OCI-LY3 (cell line): Measurements from ENCODE around the gene RREB1.
"Not testable (repeated sequence)": the region's sequence is repeated elsewhere in the genome, so short reads cannot be mapped to it uniquely, and the experiment has no call there.

Experiments
- H2AFZ ChIP-seq: fragments of 200-600, 300-600 bp; shearing (Covaris generic); 2 replicates; pipeline ENCODE4 v1.6.0; 2014; ENCODE audit warnings: antibody characterized with exemption, low read depth, low read length
- H3K27ac ChIP-seq: fragments of 200-600, 300-600 bp; sonication (generic); 2 replicates; pipeline ENCODE4 v1.5.1; 2014; ENCODE audit warnings: mild to moderate bottlenecking, low read length, moderate library complexity, mixed read lengths
- H3K27me3 ChIP-seq: fragments of 200-600, 300-600 bp; sonication (generic); 2 replicates; pipeline ENCODE4 v1.6.1; 2014; ENCODE audit warnings: low read depth, low read length, mixed read lengths
- H3K36me3 ChIP-seq: fragments of 200-600, 300-600 bp; sonication (generic); replicated peaks from 2 replicates; pipeline ENCODE3; 2014; ENCODE audit warnings: low read depth, low read length, mixed read lengths
- H3K4me1 ChIP-seq: fragments of 300-600, 200-600 bp; sonication (generic); 2 replicates; pipeline ENCODE4 v1.6.1; 2014; ENCODE audit warnings: low read length, mixed read lengths
- H3K4me2 ChIP-seq: fragments of 200-600, 300-600 bp; sonication (generic); 2 replicates; pipeline ENCODE4 v1.6.1; 2014; ENCODE audit warnings: low read length, mixed read lengths
- H3K4me3 ChIP-seq: fragments of 300-600, 200-600 bp; sonication (generic); 2 replicates; pipeline ENCODE4 v1.5.1; 2014; ENCODE audit warnings: antibody characterized with exemption, mild to moderate bottlenecking, low read length, moderate library complexity
- H3K79me2 ChIP-seq: fragments of 300-600, 200-600 bp; shearing (Covaris generic); 2 replicates; pipeline ENCODE4 v1.6.1; 2014; ENCODE audit warnings: mild to moderate bottlenecking, low read length, mixed read lengths
- H3K9ac ChIP-seq: fragments of 300-600, 200-600 bp; shearing (Covaris generic); 2 replicates; pipeline ENCODE4 v1.6.0; 2014; ENCODE audit warnings: mild to moderate bottlenecking, low read length, moderate library complexity
- H3K9me3 ChIP-seq: fragments of 200-600, 300-600 bp; shearing (Covaris generic); 2 replicates; pipeline ENCODE4 v1.6.1; 2014; ENCODE audit warnings: low read length, mixed read lengths; ENCODE audit not compliant: insufficient read depth
- H4K20me1 ChIP-seq: fragments of 200-600, 300-600 bp; sonication (generic); 2 replicates; pipeline ENCODE4 v1.6.1; 2016; ENCODE audit warnings: low read length, mixed read lengths; ENCODE audit not compliant: insufficient read depth
- EZH2phosphoT487 ChIP-seq: fragments of 200-600 bp; shearing (Covaris generic); IDR thresholded peaks from 2 replicates; pipeline ENCODE4 v1.6.1; 2018; ENCODE audit warnings: antibody characterized with exemption, mixed run types, low read depth
- TF ChIP-seq, protein P1 (sequence below): fragments of 200-600, 300-600 bp; sonication (generic); IDR thresholded peaks from 2 replicates; pipeline ENCODE4 v1.5.1; 2014; ENCODE audit warnings: antibody characterized with exemption, low read length, low read depth

RREB1 gene

DNA sequence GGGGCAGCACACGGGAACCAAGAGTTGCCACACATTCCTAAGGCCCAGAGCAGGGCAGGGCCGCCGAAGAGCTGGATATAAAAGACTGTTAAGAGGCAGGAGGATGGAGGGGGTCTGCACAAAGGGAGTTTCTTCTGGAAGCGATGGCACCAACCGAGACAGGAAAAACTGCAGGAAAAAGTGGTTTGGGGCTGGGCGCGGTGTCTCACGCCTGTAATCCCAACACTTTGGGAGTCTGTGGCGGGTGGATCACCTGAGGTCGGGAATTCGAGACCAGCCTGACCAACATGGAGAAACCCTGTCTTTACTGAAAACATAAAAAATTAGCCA, 163.4 kb downstream of the RREB1 start:
- Histone ChIP-seq H4K20me1 (no peaks in the 10 kb centered on the region), H3K27ac (no peak overlapping the region), H2AFZ (no peak overlapping the region), H3K4me1 (peaks cover 5% of the 10 kb centered on the region), H3K79me2 (no peaks in the 10 kb centered on the region), H3K27me3 (no peaks in the 10 kb centered on the region), H3K9me3 (no peaks in the 10 kb centered on the region), H3K9ac (no peak overlapping the region), H3K4me3 (no peak overlapping the region), H3K36me3 (no peaks in the 10 kb centered on the region), H3K4me2 (no peak overlapping the region)
- TF ChIP-seq EZH2phosphoT487, result no peak
- TF ChIP-seq, protein P1, sequence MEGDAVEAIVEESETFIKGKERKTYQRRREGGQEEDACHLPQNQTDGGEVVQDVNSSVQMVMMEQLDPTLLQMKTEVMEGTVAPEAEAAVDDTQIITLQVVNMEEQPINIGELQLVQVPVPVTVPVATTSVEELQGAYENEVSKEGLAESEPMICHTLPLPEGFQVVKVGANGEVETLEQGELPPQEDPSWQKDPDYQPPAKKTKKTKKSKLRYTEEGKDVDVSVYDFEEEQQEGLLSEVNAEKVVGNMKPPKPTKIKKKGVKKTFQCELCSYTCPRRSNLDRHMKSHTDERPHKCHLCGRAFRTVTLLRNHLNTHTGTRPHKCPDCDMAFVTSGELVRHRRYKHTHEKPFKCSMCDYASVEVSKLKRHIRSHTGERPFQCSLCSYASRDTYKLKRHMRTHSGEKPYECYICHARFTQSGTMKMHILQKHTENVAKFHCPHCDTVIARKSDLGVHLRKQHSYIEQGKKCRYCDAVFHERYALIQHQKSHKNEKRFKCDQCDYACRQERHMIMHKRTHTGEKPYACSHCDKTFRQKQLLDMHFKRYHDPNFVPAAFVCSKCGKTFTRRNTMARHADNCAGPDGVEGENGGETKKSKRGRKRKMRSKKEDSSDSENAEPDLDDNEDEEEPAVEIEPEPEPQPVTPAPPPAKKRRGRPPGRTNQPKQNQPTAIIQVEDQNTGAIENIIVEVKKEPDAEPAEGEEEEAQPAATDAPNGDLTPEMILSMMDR, result no peak

DNA sequence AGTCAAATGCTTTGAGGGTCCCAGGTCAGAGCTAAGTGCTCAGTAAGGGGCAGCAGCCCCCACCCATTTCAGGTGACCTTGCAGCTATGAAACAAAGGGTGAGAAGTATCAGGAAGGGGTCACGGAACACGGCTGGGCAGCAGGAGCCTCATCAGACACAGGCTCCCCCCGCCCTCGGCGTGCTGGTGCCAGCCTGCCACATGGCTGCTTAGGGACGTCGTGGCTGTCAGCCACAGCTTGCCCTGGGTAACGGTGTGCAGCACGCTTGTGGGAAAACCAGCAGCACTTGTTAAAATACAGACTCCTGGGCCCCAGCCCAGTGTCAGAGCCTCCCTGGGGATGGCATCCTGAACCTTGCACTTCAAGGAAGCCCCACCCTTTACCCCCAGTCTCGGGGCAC, 165.9 kb downstream of the RREB1 start:
- no peak overlapping the region for H3K4me3 ChIP-seq
- peaks cover 28% of the 10 kb centered on the region for H3K4me1 ChIP-seq
- no peak overlapping the region for H3K9ac ChIP-seq
- no peak overlapping the region for H3K4me2 ChIP-seq
- no peak for TF ChIP-seq EZH2phosphoT487
- TF ChIP-seq, protein P1, result no peak
- no peaks in the 10 kb centered on the region for H4K20me1 ChIP-seq
- H2AFZ ChIP-seq, result no peak overlapping the region
- H3K36me3 ChIP-seq, result no peaks in the 10 kb centered on the region
- H3K79me2 ChIP-seq, result no peaks in the 10 kb centered on the region
- H3K9me3 ChIP-seq, result no peaks in the 10 kb centered on the region
- no peaks in the 10 kb centered on the region for H3K27me3 ChIP-seq
- no peak overlapping the region for H3K27ac ChIP-seq

DNA sequence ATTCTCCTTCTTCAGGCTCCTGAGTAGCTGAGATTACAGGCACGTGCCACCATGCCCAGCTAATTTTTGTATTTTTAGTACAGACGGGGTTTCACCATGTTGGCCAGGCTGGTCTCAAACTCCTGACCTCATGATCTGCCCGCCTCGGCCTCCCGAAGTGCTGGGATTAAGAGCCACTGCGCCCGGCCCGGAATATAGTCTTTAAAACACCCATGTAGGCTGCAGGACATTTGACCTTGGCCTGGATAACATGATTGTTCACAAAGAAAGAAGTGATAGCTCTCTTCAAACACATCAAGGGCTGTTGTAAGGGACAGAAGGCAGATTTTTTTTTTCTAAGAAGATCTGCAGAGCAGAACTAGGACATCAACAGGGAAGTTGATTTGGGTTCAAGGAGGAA, 166.8 kb downstream of the RREB1 start:
- not testable (repeated sequence) for H4K20me1 ChIP-seq, H3K27ac ChIP-seq, H3K4me2 ChIP-seq, H3K9me3 ChIP-seq, H3K79me2 ChIP-seq, H3K36me3 ChIP-seq, H3K4me3 ChIP-seq, H3K9ac ChIP-seq, H3K27me3 ChIP-seq, H2AFZ ChIP-seq
- H3K4me1 ChIP-seq, result peaks cover 31% of the 10 kb centered on the region

DNA sequence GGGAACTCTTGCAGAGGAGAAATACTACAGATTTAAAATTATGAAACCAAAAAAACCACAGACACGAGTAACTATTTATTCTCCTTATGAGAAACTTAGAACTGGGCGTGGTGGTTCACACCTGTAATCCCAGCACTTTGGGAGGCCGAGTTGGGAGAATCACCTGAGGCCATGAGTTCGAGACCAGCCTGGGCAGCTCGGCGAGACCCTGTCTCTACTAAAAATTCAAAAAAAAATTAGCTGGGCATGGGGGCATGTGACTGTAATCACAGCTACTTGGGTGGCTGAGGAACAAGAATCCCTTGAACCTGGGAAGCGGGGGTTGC, 168.4 kb downstream of the RREB1 start:
- H2AFZ ChIP-seq, result no peak overlapping the region
- H3K4me2 ChIP-seq, result peak overlapping the region; percentile 17
- no peaks in the 10 kb centered on the region for H3K79me2 ChIP-seq
- no peaks in the 10 kb centered on the region for H4K20me1 ChIP-seq
- no peaks in the 10 kb centered on the region for H3K9me3 ChIP-seq
- peaks cover 34% of the 10 kb centered on the region for H3K4me1 ChIP-seq
- no peak overlapping the region; the same call in 1 of the 2 replicates for H3K4me3 ChIP-seq
- H3K36me3 ChIP-seq, result no peaks in the 10 kb centered on the region
- TF ChIP-seq, protein P1, result no peak
- no peaks in the 10 kb centered on the region for H3K27me3 ChIP-seq
- no peak overlapping the region; the same call in 1 of the 2 replicates for H3K9ac ChIP-seq
- H3K27ac ChIP-seq, result peak overlapping the region; percentile 98
